GM21367 (cell line): ENCODE data around the gene HSPG2.
A peak's percentile ranks its signal among the peaks of the same experiment; 100 is the strongest.

Experiments
- ATAC-seq: cut with Tn5 transposase; IDR thresholded peaks from one replicate; pipeline ENCODE4 v1.9.1; 2021; ENCODE audit not compliant: unreplicated experiment

The HSPG2 gene

DNA sequence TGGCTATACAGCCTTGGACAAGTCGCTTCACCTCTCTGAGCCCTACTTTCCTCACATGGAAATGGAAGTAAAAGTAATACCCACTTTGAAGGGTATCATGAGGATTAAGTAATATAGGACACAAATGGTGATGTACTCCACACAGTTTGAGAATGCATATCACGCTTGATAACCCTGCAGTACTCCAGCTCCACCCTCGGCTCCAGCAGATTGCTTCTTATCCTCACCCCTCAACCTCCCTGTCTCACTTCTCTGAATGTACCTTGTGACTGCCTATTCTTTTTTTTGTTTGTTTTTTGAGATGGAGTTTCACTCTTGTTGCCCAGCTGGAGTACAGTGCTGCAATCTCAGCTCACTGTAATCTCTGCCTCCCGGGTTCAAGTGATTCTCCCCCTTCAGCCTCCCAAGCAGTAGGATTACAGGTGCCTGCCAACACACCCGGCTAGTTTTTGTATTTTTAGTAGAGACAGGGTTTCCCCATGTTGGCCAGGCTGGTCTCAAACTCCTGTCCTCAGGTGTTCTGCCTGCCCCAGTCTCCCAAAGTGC lies 69.6 kb downstream of the HSPG2 start:
- ATAC-seq, result no peak

DNA sequence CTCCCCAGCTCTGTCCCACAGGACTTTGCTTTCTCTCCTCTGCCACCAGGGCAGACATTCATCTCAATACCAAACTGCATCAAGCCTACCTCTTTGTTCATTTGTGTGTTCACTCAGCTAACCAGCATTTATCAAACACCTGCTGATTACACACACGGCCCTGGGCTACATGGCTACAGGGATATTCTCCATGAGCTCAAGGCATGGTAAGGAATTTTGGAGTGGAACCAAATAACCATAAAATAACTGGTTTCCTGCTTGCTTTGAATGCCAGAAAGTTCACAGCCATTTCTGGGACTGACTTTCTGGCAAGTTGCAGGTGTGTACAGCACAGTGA lies 70.4 kb downstream of the HSPG2 start:
- no peak for ATAC-seq

DNA sequence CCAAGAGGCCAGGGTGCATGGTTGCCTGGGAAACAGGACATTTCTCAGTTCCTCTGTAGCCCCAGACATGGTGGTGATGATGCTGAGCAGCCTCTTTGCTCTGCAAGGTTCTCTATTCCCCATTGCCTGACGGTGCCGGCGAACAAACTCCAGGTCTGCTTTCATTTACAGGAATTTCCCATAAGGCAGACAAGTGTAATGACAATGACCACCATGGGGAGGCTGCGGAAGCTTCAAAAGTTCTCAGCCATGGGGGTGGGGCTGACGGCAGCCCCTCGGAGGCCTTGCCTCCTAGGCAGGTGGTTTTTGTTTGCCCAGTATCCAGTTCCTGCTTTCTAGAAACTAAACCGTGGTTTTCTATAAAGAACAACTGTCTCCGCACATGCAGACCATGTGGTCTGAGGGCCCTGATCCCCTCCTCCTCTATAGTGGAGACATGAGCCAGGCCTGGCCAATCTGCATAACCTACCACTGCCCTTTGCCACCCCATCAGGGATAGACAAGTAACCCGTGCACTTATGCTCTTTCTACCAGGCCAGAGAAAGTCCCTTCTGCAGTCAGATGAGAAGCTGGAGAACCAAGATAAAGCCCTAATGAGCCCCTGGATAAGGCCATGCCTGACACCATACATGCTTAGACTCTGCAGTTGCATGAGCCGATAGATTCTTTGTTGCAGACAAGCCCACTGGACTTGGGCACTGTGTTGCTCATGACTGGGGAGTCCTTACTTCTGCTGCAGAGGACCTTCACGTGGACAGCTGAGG lies 71.0 kb downstream of the HSPG2 start:
- peak; percentile 62 for ATAC-seq

GRCh38 chr1:21865609-21865942 lies 71.5 kb downstream of the HSPG2 start:
- ATAC-seq, result no peak

DNA sequence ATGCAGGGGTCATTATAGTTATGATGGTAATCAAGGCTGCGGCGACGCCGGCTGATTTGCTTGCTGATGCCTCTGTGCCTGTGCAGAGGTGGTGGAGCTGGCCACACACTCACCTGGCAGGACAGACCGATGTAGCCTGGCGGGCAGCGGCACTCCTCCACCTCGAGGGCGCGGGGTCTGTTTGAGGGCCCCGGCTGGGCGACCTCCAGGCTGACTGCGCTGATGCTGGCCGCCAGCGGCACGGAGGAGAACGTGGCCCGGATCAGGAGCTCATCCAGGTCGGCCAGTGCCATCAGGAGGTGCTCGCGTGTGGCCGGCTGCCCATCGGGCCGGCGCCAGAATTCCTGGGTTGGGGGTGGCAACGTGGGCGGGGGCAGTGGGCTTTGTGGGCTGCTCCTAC lies 72.4 kb downstream of the HSPG2 start:
- no peak for ATAC-seq

GRCh38 chr1:21863981-21864380 lies 73.1 kb downstream of the HSPG2 start:
- ATAC-seq, result no peak

DNA sequence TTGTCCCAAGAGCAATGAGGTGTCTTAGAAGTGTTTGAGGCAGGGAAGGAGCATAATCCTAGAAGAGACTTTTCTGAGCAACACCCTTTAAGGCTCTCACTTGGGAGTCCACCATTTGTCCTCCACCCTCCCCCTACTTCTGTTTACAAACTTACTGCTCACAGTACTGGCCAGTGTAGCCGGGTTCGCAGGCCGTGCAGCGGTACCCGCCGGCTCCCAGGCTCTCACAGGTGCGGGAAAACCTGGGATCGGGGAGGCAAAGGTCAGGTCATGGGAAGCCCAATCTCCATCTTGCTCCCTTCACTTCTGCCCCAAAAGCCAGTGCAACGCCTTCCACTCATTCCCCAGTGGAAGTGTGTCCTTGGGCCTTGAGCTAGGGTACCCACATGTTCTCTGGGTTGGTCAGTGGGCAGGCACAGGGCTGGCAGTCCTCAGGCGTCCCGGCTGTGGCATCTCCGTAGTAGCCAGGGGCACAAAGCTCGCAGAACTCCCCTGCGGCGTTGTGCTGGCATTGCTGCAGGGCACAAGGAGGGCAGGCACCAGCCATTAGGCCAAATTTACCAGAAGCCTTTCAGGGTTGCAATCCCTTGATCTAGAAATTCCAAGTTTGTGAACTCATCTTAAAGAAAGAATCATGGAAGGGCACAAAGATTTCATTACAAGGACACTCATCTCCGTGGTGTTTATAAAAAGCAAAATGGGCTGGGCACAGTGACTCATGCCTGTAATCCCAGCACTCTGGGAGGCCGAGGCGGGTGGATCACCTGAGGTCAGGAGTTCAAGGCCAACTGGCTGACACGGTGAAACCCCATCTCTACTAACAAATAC lies 75.3 kb downstream of the HSPG2 start:
- no peak for ATAC-seq

DNA sequence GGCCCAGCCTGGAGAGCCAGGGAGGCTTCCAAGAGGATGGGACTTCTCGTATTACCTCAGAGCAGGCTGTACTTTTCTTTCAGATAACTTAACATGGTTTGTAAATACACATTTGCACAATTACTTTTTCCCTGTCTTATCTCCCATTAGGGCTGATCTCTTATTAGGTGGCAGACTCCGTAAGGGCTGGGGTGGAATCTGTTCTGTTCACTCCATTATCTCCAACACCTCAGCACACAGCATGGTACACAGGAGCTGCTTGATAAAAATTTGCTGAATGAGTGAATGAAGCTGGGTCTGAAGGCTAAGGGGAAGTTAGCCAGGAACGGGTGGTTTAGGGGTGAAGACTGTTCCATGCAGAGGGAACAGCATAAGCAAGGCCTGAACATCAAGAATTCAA lies 76.1 kb downstream of the HSPG2 start:
- no peak for ATAC-seq

DNA sequence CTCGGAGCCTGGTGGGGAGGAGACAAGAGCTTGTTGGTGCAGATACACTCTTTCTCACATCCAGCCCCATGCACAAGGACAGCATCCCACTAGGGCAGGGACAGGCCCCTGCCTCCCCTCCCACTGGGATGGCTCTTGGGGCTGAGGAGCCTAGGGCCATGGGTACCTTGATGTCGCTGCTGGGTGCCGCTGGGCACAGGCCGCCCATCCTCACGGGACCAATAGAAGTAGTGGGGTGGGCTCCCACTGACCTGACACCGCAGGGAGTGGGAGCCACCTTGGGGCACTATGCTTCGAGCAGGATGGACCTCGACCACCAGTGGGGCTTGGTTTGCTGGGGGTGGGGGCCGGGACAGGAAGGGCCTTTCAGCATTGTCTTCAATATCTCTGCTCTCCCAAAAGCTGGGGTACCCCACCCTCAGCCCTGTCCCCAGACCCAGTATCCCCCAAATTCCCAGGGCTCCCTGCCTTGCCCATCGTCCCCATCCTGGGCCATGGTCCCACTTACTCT lies 77.4 kb downstream of the HSPG2 start:
- ATAC-seq, result no peak

DNA sequence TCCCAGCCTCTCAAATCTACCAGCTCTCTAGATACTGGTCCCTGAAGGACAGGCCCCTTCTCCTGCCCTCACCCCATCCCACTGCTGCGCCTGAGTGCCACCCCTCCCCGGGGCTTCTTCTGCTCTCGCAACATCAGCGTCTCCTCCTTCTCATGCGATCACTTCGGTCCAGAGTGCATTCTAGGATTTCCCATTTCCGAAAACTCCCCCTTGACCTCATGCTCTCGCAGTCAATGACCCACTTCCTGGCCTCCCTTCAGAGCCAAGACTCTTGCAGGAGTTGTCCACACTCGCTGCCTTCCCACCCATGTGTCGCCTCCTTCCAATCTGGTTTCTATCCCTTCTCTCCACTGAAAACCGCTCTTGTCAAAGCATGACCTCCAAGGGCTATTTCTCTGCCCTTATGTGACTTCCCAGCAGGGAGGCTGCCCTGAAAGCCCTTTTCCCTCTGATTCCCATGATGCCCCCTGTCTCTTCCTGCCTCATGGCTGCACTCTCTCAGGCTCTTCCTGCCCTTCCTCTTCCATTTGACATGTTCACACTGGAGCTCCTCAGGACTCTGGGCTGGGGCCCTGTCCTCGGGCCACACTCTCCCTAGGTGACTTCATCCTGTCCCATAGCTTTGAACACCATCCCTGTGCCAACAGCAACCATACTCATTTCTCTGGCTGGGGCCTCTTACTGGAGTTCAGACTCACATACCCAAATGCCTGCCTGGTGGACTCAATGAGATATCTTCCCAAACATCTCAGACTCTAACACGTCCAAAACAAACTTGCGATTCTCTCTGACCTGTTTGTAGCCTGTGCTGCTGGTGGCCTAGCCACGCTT lies 79.1 kb downstream of the HSPG2 start:
- ATAC-seq, result no peak

DNA sequence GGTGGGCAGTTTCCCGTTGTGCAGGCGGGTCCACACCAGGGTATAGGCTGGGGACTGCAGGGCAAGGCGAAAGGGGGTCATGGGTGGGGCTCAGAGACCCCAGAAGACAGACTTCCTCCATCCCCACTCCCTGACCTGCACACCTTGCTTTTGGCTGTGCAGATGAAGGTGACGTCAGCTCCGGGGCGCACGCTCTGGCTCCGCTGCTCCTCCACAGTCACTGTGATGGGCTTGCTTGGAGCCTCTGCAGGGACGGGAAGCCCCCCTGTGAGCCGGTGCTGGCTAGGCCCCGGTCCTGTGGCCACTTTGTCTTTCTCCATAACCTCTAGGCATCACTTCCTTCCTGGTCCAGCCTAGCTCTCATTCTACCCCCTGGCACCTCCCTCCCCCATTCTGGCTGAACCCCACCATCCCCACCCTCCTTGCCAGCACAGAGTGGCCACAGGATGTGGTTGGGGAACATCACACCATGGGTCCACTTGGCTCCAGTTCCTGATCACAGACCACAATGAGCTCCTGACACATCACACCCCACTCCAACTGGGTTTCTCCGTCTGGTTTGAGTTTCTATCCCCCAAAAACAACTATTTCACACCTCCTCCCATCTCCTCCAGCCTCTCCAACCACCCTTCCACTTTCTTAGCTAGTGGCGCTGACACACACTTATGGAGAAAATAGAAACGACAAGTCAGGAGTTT lies 79.8 kb downstream of the HSPG2 start:
- no peak for ATAC-seq

GRCh38 chr1:21855257-21856096 lies 81.6 kb downstream of the HSPG2 start:
- ATAC-seq, result no peak

DNA sequence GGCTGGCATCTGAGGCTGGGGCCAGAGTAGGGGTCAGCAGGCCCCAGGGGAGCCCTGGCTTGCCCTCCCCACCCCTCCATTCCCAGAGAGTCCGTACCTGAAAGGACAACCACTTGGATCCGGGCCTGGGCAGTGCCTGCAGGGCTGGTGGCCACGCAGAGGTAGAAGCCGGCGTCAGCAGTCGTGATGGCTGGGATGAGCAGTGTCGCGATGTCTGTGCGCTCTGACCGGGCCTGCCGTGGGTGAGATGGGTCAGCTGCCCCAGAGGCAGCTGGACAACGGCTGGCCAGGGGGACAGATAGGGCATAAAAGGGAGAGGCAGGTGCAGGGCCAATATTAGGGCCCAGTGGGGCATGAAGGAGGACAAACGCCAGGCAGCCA lies 82.4 kb downstream of the HSPG2 start:
- no peak for ATAC-seq

DNA sequence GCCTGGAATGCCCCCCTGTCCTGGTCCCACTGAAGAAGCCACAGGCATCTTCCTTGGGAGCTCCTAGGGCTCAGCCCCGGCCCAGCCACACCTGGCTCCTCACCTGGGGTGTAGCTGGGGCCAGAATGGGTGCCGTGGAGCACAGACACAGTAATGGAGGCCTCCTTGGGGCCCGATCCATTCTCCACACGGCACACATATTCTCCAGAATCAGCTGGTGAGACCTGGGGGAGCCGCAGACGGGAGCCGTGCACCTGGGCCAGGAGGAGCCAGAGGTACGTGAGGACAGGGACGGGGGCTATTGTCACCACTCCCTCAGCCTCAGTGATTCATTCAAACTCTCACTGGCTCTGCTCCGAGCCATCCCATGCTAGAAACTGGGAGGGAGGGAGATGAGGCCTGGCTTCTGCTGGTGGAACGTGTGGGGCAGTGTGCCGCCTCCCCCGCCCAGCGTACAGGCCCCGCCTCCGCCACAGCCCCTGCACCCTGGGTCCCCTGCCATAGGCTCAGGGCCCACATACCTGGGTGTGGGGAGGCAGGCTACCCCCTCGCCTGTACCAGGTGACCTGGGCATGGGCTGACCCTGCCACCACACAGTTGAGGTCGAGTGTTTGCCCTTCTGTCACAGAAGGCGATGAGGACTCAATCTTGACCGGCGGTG lies 82.9 kb downstream of the HSPG2 start:
- no peak for ATAC-seq

- ATAC-seq, result no peak
These were observed 84.0 kb downstream of the HSPG2 start for GRCh38 chr1:21853131-21853427.

DNA sequence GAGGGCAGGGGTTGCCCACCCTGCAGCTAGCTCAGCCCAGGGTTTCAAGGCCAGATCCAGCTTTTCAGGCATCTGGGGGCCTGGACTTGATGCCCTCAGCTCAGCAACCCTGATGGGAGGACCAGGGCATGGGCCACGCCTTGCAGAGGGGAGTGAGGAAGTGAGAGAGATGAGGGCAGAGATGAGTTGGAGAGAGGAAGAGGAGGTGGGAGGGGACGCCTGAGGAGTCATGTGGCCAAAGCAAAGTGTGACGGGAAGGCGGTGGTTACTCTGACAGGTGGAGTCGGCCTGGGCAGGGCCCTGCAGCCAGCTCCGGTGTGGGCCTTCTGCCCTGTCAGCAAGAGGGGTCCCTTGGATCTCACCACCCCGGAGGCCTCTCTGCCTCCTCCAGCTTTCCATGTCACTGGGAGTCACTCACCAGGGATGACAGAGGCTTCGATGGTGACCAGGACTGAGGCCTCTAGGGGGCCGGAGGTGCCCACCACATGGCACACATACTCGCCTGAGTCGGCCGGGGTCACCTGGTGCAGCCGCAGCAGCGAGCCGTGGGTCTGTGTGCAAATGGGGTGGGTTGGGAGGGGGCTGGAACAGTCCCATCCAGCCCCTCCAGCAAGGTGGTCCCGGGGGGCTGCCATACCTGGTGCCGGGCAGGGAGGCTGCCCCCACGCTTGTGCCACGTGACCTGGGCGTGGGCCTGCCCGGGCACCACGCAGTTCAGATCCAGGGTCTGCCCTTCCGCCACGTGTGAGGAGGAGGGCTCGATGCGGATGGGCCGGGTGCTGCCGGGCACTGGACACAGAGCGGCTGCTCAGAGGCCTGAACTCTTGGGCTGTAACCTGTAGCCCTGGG lies 84.6 kb downstream of the HSPG2 start:
- ATAC-seq, result peak; percentile 49

DNA sequence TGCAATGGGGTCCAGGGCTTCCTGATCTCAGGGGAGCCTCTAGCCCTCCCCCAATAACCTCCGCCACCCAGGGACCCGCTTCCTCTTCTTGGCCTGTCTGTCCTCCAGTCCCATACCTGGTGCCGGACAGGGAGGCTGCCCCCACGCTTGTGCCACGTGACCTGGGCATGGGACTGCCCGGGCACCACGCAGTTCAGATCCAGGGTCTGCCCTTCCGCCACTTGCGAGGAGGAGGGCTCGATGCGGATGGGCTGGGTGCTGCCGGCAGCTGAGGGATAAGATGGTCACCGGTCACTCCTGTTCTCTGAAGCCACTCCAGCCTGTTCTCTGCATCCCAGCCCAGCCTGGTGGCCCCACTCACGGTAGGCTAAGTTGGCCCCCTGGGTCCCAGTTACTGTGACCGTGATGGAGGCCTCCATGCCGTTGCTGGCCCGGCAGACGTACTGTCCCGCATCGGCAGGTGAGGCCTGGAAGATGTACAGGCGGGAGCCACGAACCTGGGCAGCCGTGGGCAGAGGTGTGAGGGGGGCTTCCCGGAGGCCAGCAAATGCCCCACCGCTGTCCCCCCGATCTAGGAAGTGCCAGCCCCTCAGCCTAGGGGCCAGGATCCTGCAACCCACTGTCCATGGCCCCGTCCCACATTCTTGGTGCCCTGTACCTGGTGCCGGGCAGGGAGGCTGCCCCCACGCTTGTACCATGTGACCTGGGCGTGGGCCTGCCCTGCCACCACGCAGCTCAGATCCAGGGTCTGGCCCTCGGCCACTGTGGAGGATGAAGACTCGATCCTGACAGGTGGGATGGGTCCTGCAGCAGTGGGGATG lies 85.5 kb downstream of the HSPG2 start:
- ATAC-seq, result no peak
